NCI-H1417 (cell line): ENCODE results near the gene MCFD2.

Source experiments
- DNase-seq, 3 experiments: peaks; one replicate each; lab custom pipeline; 2025; lab: John Stamatoyannopoulos, UW

The MCFD2 gene

DNA sequence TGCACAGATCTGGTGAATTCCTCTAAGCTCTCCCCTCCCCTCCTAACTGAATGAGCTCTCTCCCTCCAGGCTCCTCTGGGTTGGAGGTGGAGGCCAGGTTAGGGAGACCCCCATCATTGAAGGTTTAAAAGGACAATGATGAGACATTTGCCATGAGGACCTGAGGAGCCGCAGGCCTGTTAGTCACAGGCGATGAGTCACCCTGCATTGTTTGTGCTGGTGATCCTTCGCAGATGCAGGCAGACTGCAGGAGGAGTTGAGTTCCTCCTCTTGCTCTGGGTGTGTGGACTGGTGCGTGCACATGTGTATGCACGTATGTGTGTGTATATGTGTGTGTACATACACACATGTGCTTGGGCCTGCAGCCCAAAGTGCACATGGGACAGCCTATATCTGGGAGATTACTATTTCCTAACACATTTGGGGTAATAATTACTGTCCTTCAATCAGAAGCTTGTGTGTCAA is 42.0 kb downstream of the MCFD2 start:
- DNase-seq, result peak in 1 of 3 experiments; percentile 19

DNA sequence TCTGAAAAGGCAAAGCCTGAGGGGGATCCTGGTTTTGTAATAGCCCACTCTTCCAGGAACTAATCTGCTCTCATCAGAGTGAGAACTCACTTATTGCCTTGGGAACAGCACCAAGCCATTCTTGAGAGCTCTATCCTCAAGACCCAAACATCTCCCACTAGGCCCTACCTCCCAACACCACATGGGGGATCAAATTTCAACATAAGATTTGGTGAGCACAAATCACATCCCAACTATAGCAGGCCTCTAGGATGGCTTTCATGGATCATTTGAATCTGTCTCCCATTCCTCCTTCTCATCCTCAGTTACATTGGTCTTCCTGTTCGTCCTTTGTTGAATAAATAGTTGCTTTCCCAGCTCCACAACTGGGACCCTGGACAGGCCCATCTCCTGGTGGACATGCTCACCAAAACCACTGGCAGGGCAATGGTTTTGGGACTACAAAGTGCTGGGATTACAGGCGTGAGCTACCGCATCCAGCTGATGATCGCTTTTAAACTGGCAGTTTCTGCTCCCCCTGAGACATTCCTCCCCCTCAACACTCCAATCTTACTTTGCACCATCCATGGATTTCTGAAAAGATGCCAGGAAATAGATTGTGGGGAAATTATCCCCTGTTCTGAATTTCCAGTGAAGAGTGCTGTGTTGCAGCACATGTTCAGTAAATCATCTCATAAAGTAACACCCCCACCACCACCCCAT is 42.6 kb downstream of the MCFD2 start:
- no peak for DNase-seq

DNA sequence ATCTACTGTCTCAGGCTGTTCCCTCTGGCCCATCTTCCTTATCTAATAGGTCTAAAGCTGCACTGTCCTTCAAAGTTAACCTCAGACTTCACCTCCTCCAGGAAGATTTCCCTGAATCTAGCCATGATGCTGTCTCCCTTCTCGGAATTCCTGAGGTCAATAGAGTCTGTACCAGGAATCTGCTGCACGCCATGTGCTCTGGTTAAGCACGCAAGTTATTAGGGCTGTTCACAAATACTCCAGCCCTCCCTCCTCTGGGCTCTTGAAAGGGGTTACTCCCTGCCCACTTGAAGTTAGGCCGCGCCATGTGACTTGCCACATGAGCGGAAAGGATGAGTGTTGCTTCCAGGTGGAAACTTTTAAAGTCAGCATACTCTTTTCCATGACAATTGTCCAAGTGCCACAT is 43.6 kb downstream of the MCFD2 start:
- peak in 1 of 3 experiments; percentile 16 for DNase-seq

DNA sequence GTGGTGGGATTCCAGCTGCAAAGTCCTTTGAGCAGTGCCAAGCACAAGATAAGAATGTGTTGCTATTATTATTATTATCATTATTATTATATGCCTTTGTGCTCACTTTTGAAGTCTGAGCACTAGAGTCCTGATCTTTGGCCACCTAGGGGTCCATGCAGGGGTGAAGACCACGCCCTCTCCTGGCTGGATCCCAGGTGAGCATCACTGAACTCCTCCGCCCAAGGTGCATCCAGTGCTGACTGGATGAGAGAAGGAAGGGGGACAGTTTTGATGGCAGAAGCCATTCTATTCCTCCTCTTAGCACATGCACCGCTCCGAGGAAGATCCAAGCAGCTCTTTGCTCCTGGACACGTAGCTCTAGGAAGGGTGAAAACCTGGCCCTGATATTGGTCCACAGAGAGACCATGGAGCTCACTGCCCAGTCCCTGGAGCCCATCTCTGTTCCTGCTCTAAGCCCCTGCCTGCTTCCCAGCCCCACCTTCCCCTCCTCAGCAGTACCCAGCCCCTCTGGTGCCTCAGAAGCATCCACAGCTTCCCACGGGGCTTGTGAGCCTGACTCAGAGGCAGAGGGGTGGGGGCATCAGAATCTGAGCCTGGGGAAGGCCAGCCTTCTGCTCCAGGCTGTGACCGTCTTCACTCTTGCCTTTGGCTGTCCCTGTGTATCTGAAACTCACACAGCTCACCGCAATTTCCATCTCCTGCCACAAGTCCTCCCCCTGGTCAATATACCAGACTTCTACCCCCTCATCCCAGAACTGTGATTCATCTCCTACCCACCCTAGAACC is 45.4 kb downstream of the MCFD2 start:
- DNase-seq, result no peak

DNA sequence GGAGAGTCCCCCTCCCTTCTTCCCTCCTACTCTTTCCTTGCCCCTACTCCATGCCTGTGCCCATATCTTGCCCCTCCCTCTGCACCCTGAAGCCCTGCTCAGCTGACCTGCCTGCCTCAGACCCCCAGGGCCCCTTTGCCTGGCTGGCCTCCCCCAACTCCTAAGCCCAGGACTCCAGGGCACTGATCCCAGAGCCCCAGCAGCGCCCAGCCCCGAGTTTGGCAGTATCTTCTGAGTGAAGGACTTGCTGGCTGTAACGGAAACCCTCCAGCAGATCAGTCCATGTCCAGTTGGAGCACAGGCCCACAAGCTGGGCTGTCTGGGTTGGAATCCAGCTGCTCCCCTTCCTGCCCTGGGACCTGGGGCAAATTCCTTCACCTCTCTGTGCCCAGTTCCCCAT is 46.0 kb downstream of the MCFD2 start:
- no peak for DNase-seq

GRCh38 chr2:46866770-46867246 is 48.8 kb downstream of the MCFD2 start:
- DNase-seq, result no peak

DNA sequence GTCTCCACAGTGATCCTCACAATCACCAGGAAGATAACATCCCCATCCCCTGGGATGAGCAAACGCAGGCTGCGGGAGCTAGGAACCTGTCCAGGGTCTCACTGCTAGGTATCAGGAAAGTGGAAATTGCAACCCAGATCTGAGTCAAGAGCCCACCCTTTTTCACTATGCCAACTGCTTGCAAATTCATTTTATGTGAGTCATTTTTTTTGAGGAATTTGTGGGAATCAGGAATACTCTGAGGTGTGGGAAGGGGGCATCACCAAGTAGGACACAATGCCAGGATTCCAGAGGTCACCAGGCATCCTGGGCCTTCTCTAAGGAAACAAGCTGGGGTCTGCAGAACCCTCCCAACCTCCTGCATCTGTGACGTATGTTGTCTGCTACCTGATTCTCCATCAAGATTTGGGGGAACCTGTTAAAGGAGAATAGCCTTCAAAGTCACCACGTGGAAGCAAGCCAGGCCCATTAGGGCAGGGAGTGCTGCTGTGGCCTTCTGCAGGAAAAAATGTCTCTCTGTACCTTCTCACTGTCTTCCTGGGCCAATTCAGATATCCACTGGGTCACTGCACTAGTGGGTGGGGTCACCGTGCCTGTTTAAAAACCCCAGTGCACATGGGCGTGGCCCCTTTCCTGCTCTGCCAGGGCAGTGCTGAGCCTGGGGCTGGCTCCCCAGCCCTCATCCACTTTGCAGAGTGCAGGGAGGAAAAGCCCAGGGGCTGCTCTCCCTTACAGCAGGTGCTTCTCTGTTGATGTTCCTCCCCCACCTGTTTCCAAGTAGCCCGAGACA is 50.2 kb downstream of the MCFD2 start:
- no peak for DNase-seq

DNA sequence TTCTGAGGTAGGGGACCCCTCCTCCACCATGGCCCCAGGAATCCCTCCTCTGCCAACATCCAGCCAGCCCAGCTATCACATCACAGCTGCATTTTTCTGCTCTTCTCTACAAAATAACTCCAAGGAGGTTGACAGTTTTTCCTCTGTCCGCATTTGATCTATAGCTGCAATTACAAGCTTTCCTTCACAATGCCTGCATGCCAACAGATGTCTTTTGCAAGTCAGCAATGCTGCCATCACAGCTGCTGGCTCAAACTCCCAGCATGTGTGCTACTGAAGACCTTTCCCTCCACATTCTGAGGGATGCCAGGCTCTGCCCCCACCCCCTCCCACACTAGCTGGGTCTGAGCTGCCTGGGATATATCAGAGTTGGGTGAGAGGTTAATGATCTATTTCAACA is 51.7 kb downstream of the MCFD2 start:
- DNase-seq, result no peak

- no peak for DNase-seq
Observed at GRCh38 chr2:46862514-46862913, 53.1 kb downstream of the MCFD2 start.

GRCh38 chr2:46861916-46862315 is 53.7 kb downstream of the MCFD2 start:
- no peak for DNase-seq

- no peak for DNase-seq
Observed at GRCh38 chr2:46859482-46859881, 56.1 kb downstream of the MCFD2 start.

DNA sequence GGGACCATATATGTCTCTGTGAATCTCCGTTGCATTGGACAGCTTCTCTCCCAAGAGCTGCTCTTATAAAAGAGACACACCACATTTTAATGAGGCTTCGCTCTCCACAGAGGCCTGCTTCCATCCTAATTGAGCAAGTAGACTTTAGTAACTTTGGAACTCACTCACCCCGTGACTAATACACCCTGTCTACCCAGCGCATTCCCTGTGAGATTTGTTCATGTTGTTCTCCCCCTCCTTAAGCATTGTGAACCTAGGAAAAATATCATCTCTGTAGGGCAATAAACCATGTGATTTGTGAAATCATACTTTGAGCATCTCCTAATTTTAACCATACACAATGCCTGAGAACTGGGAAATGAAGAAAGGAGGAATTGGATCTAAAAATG is 56.9 kb downstream of the MCFD2 start:
- DNase-seq, result no peak

- DNase-seq, result no peak
Observed at GRCh38 chr2:46857871-46858701, 57.5 kb downstream of the MCFD2 start.

- no peak for DNase-seq
Observed at GRCh38 chr2:46856336-46856735, 59.3 kb downstream of the MCFD2 start.

DNA sequence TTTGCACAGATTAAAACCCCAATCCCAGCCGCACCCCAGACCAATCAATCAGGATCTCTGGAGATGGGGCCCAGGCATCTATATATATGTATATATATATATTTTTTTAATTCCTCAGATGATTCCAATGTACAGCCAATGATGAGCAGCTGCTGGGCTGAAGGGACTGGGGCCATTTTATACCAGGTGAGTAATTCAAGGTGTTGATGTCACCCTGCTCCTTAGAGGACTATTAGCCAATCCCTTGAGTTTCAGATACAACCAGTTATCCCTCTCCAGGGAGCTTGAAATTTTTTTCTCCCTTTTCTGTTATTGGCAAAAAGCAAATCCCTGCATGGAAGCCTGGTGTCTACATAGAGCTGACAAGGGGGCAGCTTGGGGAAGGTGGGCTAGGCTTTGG is 59.8 kb downstream of the MCFD2 start:
- DNase-seq, result no peak

GRCh38 chr2:46854260-46854659 is 61.3 kb downstream of the MCFD2 start:
- no peak for DNase-seq

GRCh38 chr2:46852598-46852997 is 63.0 kb downstream of the MCFD2 start:
- DNase-seq, result no peak

- DNase-seq, result no peak
Observed at GRCh38 chr2:46852124-46852523, 63.5 kb downstream of the MCFD2 start.
